GM10847 (cell line): ENCODE measurements around the gene RELA.

Source experiments
- POLR2A ChIP-seq: IDR thresholded peaks from 2 replicates; pipeline ENCODE4 v1.6.1; 2011; ENCODE audit not compliant: insufficient read length; ENCODE audit errors: extremely low read depth

RELA gene

DNA sequence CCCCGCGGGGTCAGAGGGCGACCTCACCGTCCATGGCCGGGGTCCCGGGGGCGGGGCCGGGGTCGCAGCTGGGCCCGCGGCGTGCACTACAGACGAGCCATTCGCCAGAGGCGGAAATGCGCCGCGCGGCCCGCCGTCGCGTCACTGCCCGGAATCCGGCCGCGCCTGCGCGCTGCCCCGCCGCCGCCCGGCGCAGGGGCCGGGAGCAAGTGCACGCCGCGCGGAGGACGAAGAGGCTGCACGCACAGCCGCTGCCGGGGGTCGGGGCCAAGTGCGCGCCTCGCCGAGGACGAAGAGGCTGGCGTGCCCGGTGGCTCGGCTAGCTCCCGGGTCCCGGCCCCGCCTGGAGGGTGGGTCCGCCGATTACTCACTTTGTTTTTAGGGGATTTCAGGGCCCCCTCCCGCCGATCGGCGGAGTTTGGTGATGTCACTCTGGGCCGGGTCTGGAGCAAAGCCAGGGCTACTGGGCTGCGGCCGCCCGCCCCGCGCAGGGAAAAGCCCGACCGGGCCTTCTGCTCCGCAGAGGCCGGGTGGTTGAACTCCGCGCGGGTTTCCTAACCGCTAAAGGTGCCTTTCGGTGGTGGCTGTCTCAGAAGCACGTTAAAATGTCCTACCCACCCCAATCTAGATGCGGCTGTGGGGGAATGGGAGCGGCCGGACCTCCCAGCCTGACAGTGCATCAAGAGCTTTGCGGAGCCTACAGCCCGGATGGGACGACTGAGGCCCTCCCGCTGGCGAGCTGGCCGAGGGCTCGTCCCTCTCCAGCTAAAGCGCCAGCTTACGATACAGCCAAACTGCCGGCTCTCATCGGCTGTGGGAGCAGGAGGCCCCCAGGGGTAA is at the start of gene RELA:
TSS of gene RELA (minus strand) at position 118 of the 840 bp plus-strand sequence. CDS start at position 34, 84 bp downstream.
- peak; percentile 64 for TF ChIP-seq POLR2A

DNA sequence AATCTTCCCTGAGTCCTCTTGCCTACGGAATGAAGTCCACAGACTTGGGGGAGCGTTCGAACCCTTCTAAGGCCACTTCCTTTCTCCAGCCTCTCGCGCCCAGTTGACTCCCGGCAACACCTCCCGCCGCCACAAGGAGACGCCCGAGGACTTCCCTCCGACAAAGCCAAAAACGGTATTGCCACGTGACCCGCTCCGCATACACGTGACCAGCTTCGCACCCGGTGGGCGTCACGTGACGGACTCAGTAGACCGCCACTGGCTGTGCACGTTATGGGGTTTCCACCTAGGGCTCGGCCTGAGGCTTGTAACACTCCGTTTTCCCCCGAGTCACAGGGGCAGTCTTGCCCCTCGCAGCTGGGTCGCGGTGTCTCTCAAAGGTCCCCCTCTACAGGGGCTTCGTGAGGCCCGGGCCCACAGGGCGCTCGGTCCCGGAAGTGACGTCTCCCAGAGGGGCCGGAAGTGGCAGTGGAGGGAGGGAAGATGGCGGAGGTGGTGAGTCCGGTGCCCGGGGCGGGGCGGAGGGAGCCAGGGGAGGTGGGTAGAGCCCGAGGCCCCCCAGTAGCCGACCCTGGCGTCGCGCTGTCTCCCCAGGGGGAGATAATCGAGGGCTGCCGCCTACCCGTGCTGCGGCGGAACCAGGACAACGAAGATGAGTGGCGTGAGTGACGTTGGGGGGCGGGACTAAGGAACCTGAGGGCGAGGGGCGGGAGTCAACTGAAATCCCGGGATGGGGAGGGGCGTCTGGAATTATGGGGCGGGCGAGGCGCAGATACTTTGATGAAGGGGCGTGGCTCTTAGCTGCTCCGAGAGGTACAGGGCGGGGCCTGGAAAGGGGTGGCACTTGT is 49.3 kb upstream of the RELA start, which contains the start of gene KAT5:
TSS of gene KAT5 (plus strand) at position 468 of the 848 bp plus-strand sequence. CDS start at position 484, 16 bp downstream.
- peak; percentile 75 for TF ChIP-seq POLR2A

DNA sequence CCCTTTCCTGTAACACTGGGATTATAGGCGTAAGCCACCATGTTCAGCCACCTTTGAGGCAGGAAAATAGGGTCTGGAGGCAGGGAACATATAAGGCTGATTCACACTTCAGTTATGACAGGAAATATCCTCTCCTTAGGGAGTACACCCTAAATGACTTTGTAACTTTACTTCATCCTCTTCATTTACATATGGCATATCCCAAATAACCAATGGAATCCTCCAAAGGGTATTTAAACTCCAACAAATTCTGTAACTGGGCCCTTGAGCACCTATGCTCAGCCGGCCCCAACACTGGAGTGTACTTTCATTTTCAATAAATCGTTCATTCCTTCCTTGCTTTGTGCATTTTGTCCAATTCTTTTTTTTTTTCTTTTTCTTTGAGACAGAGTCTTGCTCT is 47.7 kb upstream of the RELA start:
- no peak for TF ChIP-seq POLR2A

DNA sequence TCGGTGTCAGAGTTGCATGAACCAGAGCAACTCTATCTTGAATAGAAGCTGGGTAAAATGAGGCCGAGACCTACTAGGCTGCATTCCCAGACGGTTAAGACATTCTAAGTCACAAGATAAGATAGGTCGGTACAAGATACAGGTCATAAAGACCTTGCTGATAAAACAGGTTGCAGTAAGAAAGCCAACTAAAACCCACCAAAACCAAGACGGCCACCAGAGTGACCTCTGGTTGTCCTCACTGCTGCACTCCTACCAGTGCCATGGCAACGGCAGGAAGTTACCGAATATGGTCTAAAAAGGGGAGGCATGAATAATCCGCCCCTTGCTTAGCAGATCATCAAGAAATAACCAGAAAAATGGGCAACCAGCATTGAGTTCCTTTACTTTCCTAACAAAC is 46.9 kb upstream of the RELA start:
- TF ChIP-seq POLR2A: no peak

DNA sequence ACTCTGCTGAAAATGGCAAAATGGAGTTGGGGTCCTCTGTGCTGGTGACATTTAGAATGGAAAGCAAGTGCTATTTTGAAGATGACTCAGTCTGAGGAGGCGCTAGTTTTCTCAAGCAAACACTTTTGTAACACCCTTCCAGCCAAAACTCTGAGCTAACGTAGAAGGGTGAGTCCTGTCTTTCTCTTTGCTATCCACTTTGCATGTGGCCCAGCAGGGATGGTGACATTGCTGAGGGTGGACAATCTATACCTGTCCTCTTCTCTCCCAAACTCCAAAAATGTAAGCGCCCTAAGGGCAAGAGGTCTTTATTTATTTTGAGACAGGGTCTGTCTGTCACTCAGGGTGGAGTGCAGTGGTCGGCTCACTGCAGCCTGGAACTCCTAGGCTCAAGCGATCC is 45.7 kb upstream of the RELA start:
- no peak for TF ChIP-seq POLR2A

DNA sequence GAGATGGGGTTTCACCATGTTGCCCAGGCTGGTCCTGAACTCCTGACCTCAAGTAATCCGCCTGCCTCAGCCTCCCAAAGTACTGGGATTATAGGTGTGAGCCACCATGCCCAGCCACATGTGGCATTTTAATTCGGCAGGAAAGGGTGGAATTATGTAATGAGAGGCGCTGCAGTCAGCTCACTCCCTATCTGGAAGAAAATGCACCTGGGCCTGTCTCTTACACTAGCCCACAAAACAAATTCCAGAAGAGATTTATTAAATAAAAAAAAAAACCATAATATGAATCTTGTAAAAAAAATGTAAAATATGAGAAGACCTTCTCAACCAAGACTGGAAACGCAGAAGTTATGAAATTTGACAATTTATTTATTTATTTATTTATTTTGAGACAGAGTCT is 41.1 kb upstream of the RELA start:
- TF ChIP-seq POLR2A: no peak

GRCh38 chr11:65701686-65702085 is 39.0 kb upstream of the RELA start:
- no peak for TF ChIP-seq POLR2A

DNA sequence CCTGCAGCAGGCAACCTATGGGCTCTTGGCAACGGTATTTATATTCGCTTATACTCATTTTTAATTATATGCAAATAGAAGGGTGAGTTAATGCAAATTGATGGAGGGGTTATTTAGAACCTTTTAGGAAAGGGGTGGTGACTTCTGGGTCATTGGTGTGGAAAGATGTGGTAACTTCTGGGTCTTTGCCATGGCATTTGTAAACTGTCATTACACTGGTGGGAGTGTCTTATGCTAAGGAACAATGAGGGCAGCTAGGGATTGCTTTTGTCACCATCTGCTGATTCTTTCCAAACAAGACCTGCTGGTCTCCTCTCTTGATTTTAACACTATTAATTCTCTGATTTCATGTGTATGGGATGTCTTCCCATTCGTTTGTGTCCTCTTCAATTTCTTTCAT is 37.7 kb upstream of the RELA start:
- no peak for TF ChIP-seq POLR2A

DNA sequence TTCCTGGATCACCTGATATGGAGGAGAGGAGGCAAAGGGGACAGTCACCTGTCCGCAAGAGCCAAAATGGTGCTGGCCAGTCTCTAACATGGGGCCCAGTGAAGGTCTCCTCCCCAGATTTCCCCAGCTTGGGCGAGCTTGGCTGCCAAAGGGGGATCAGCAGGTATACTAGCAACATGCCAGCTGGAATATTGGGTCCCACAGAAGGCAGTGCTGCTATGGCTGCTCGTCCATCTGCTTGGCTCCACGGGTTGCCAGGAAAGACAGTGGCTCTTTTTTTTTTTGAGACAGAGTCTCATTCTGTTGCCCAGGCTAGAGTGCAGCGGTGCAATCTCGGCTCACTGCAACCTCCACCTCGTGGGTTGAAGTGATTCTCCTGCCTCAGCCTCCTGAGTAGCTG is 36.6 kb upstream of the RELA start:
- no peak for TF ChIP-seq POLR2A

DNA sequence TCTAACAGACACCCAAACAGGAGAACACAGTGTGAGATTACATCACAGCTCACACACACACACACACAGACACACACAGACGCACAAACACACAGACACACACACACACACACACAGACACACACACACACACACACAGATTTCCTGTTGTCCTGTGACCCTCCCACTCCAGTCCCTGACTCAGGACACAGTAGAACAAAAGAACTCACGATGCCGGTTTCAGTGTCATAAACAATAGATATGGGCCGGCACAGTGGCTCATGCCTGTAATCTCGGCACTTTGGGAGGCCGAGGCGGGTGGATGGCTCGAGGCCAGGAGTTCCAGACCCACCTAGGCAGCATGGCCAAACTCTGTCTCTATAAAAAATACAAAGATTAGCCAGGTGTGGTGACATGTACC is 35.5 kb upstream of the RELA start:
- TF ChIP-seq POLR2A: no peak

- TF ChIP-seq POLR2A: no peak
Observed at GRCh38 chr11:65696802-65697552, 34.3 kb upstream of the RELA start.

GRCh38 chr11:65695459-65696241 is 32.9 kb upstream of the RELA start:
- TF ChIP-seq POLR2A: no peak

GRCh38 chr11:65692367-65692766 is 29.7 kb upstream of the RELA start:
- no peak for TF ChIP-seq POLR2A

DNA sequence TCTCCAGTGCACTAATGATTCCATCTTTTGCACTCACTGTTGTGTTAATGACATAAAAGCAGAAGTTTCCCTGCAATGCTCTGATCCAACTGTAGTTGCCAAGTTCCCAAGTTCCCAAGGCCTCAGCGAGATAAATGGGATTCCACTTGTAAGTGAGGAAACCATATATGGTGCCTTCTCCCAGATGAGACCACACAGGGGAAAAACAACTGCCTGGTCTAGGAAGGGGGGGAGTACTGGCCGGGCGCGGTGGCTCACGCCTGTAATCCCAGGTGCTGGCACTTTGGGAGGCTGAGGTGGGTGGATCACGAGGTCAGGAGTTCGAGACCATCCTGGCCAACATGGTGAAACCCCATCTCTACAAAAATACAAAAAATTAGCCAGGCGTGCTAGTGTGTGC is 23.3 kb upstream of the RELA start:
- TF ChIP-seq POLR2A: no peak
